K562 (cell line): ENCODE results near the gene ACAP2. TPM values are rescaled to one million over a fixed set of nuclear protein-coding genes. Genes with fewer than 3 reads are reported as not detected.

Experiments
- ARNT ChIP-seq, 2 experiments: fragments of 450-650 bp; IDR thresholded peaks; 2 replicates each; pipeline ENCODE4 v1.6.1; 2016; ENCODE audit warnings: mild to moderate bottlenecking in 1 of 2
- CREBBP ChIP-seq: IDR thresholded peaks from one replicate; pipeline ENCODE4 v1.6.1; 2012; ENCODE audit warnings: low read depth, mild to moderate bottlenecking, control low read depth, inconsistent platforms, low read length
- ESRRB ChIP-seq: fragments of 250-450 bp; sonication (Bioruptor Pico); IDR thresholded peaks from 2 replicates; pipeline ENCODE4 v1.5.0; 2020; ENCODE audit warnings: mild to moderate bottlenecking, moderate library complexity, borderline replicate concordance
- FOXK2 ChIP-seq, 2 experiments: fragments of 450-650 bp; IDR thresholded peaks in 1 of 2; conservative IDR thresholded peaks in 1 of 2; 2 replicates each; pipeline ENCODE4 v1.6.1; 2016; ENCODE audit warnings: low read depth in 2 of 2, mild to moderate bottlenecking in 1 of 2
- FOXP1 ChIP-seq: sonication (generic); formaldehyde crosslinking; IDR thresholded peaks from 2 replicates; pipeline ENCODE4 v1.8.0; 2022; ENCODE audit warnings: mild to moderate bottlenecking, missing genetic modification reagents
- NBN ChIP-seq: fragments of 450-650 bp; IDR thresholded peaks from 2 replicates; pipeline ENCODE4 v1.6.1; 2016; ENCODE audit warnings: low read depth, mild to moderate bottlenecking
- NCOA2 ChIP-seq, 2 experiments: fragments of 450-650 bp; IDR thresholded peaks; 2 replicates each; pipeline ENCODE4 v1.6.1; 2018; ENCODE audit warnings: mild to moderate bottlenecking in 2 of 2, moderate library complexity in 1 of 2; ENCODE audit not compliant: partially characterized antibody in 2 of 2
- POLR2B ChIP-seq: fragments of 450-650 bp; IDR thresholded peaks from 2 replicates; pipeline ENCODE4 v1.6.1; 2018; ENCODE audit warnings: low read depth; ENCODE audit not compliant: partially characterized antibody
- POLR2G ChIP-seq: fragments of 200-400 bp; formaldehyde crosslinking; IDR thresholded peaks from 2 replicates; pipeline ENCODE4 v1.6.1; 2017; ENCODE audit warnings: low read depth, mild to moderate bottlenecking, antibody characterized with exemption, low read length, moderate library complexity
- TARDBP ChIP-seq: fragments of 450-650 bp; IDR thresholded peaks from 2 replicates; pipeline ENCODE4 v1.6.1; 2016
- ZNF324 ChIP-seq: fragments of 250-450 bp; sonication (Bioruptor Pico); IDR thresholded peaks from 2 replicates; pipeline ENCODE4 v1.4.0; 2020; ENCODE audit warnings: mild to moderate bottlenecking
- polyA plus RNA-seq, 8 experiments: library from polyadenylated mRNA; depleted of rRNA in 4 of 8; stranded (reverse) in 5 of 8; unstranded in 3 of 8; fragments of >200 nt; fragmentation: Nextera tagmentation in 2 of 8; fragmentation: Illumina TruSeq in 1 of 8; extraction: Ambion mirVana in 2 of 8; extraction: Trizol in 1 of 8; gene quantifications; 2 replicates each; pipeline versions ENCODE4 v1.2.1 to v1.2.3, GENCODE V29; 2011 to 2014; ENCODE audit warnings: inconsistent platforms in 1 of 8, missing spikeins in 1 of 8
- total RNA-seq, 7 experiments: library from RNA; depleted of rRNA in 6 of 7; stranded (reverse); fragments of >200 nt in 6 of 7; fragmentation: Illumina TruSeq in 2 of 7; extraction: Trizol in 2 of 7; gene quantifications; 2 replicates each; pipeline versions ENCODE4 v1.2.1 to v1.2.3, GENCODE V29; 2011 to 2021; ENCODE audit warnings: low replicate concordance in 1 of 7
- TF ChIP-seq, protein P1 (sequence below): sonication (generic); formaldehyde crosslinking; IDR thresholded peaks from 2 replicates; pipeline ENCODE4 v1.8.1; 2023; ENCODE audit warnings: mild to moderate bottlenecking, missing genetic modification reagents
- TF ChIP-seq, protein P2 (sequence below): fragments of 250-450 bp; sonication (Bioruptor Pico); IDR thresholded peaks from 2 replicates; pipeline ENCODE4 v1.5.0; 2021; ENCODE audit warnings: mild to moderate bottlenecking, borderline replicate concordance
- TF ChIP-seq, protein P3 (sequence below): sonication (generic); formaldehyde crosslinking; IDR thresholded peaks from 2 replicates; pipeline ENCODE4 v1.8.0; 2022; ENCODE audit warnings: mild to moderate bottlenecking, low read depth, missing genetic modification reagents
- TF ChIP-seq, protein P4 (sequence below): fragments of 200-800 bp; sonication (Bioruptor generic); IDR thresholded peaks from 2 replicates; pipeline ENCODE4 v1.6.1; 2016; ENCODE audit warnings: missing genetic modification characterization, missing compliant biosample characterization

The ACAP2 gene
- total and polyA plus RNA-seq, 9 of the 15 experiments (the other 6 are each of a cell fraction or from before 2014, with no cell fraction given): 10.6 to 52.7 (median 34.4) TPM

DNA sequence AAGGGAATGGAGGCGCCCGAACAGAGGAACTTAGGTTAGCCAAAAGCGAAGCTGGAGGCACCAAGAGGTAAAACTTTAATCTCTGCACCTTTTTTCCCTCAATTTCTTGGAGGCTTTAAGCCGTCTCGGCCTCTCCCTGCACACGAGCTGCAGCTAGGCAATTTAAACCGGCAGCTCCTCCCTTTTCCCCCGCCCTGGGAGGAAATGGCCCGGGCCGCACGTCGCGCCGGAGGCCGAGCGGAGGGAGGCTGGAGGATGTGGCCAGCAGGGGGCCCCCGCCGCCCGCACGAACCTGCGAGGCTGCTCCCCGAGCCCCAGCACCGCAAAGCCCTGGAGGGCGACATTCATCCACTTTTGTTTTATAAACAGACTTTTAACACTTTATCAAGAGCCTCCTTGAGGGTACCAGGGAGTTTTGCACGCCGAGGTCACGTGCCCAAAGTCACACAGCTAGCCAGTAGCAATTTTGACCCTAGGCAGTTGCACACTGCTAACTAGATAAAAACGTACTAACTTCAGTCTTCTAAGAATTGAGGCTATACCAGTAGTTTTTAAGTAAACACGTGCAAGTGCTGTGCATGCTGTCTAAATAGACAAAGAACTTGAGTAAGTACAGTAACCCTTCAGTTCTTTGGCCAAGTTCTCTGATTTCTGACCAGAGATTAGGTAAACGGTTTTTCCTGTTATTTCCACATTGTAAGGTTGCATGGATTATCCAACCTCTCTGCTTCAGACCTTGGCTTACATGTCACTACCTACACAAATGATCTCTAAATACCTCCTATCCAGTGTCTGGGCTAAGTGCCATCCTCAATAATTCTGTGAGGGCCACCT, 171.2 kb downstream of the ACAP2 start (continued):
- TF ChIP-seq TARDBP (peak; percentile 45; the same call in 1 of the 2 replicates), POLR2G (peak; percentile 45; the same call in 1 of the 2 replicates), FOXP1 (CRISPR knock-in tag) (peak; percentile 90; the same call in 1 of the 2 replicates), ESRRB (no peak), ZNF324 (CRISPR knock-in tag) (no peak; the same call in 1 of the 2 replicates), POLR2B (peak; percentile 19), ARNT (IDR thresholded peaks at IDR 0.05) (peak in 1 of 2 experiments; percentile 31; a peak in 1 of 4 replicates), CREBBP (no peak), FOXK2 (conservative IDR thresholded peaks at IDR 0.05 in 1 of 2, IDR thresholded peaks at IDR 0.05 in 1 of 2; ENCODE audit: low read depth in 2 of 2) (peak; percentile 23 to 66; a peak in 2 of 4 replicates), NBN (no peak; the same call in 1 of the 2 replicates), NCOA2 (IDR thresholded peaks at IDR 0.05; ENCODE audit: partially characterized antibody in 2 of 2) (no peak)
- TF ChIP-seq, protein P1, sequence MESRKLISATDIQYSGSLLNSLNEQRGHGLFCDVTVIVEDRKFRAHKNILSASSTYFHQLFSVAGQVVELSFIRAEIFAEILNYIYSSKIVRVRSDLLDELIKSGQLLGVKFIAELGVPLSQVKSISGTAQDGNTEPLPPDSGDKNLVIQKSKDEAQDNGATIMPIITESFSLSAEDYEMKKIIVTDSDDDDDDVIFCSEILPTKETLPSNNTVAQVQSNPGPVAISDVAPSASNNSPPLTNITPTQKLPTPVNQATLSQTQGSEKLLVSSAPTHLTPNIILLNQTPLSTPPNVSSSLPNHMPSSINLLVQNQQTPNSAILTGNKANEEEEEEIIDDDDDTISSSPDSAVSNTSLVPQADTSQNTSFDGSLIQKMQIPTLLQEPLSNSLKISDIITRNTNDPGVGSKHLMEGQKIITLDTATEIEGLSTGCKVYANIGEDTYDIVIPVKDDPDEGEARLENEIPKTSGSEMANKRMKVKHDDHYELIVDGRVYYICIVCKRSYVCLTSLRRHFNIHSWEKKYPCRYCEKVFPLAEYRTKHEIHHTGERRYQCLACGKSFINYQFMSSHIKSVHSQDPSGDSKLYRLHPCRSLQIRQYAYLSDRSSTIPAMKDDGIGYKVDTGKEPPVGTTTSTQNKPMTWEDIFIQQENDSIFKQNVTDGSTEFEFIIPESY (CRISPR knock-in tag): peak; percentile 75
- TF ChIP-seq, protein P2, sequence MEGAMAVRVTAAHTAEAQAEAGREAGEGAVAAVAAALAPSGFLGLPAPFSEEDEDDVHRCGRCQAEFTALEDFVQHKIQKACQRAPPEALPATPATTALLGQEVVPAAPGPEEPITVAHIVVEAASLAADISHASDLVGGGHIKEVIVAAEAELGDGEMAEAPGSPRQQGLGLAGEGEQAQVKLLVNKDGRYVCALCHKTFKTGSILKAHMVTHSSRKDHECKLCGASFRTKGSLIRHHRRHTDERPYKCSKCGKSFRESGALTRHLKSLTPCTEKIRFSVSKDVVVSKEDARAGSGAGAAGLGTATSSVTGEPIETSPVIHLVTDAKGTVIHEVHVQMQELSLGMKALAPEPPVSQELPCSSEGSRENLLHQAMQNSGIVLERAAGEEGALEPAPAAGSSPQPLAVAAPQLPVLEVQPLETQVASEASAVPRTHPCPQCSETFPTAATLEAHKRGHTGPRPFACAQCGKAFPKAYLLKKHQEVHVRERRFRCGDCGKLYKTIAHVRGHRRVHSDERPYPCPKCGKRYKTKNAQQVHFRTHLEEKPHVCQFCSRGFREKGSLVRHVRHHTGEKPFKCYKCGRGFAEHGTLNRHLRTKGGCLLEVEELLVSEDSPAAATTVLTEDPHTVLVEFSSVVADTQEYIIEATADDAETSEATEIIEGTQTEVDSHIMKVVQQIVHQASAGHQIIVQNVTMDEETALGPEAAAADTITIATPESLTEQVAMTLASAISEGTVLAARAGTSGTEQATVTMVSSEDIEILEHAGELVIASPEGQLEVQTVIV (CRISPR knock-in tag): no peak
- TF ChIP-seq, protein P3, sequence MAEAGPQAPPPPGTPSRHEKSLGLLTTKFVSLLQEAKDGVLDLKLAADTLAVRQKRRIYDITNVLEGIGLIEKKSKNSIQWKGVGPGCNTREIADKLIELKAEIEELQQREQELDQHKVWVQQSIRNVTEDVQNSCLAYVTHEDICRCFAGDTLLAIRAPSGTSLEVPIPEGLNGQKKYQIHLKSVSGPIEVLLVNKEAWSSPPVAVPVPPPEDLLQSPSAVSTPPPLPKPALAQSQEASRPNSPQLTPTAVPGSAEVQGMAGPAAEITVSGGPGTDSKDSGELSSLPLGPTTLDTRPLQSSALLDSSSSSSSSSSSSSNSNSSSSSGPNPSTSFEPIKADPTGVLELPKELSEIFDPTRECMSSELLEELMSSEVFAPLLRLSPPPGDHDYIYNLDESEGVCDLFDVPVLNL: no peak
- TF ChIP-seq, protein P4, sequence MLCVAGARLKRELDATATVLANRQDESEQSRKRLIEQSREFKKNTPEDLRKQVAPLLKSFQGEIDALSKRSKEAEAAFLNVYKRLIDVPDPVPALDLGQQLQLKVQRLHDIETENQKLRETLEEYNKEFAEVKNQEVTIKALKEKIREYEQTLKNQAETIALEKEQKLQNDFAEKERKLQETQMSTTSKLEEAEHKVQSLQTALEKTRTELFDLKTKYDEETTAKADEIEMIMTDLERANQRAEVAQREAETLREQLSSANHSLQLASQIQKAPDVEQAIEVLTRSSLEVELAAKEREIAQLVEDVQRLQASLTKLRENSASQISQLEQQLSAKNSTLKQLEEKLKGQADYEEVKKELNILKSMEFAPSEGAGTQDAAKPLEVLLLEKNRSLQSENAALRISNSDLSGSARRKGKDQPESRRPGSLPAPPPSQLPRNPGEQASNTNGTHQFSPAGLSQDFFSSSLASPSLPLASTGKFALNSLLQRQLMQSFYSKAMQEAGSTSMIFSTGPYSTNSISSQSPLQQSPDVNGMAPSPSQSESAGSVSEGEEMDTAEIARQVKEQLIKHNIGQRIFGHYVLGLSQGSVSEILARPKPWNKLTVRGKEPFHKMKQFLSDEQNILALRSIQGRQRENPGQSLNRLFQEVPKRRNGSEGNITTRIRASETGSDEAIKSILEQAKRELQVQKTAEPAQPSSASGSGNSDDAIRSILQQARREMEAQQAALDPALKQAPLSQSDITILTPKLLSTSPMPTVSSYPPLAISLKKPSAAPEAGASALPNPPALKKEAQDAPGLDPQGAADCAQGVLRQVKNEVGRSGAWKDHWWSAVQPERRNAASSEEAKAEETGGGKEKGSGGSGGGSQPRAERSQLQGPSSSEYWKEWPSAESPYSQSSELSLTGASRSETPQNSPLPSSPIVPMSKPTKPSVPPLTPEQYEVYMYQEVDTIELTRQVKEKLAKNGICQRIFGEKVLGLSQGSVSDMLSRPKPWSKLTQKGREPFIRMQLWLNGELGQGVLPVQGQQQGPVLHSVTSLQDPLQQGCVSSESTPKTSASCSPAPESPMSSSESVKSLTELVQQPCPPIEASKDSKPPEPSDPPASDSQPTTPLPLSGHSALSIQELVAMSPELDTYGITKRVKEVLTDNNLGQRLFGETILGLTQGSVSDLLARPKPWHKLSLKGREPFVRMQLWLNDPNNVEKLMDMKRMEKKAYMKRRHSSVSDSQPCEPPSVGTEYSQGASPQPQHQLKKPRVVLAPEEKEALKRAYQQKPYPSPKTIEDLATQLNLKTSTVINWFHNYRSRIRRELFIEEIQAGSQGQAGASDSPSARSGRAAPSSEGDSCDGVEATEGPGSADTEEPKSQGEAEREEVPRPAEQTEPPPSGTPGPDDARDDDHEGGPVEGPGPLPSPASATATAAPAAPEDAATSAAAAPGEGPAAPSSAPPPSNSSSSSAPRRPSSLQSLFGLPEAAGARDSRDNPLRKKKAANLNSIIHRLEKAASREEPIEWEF (CRISPR knock-in tag): no peak
